HCT116 (cell line): ENCODE results near the gene FMN1. TPM values are rescaled to one million over a fixed set of nuclear protein-coding genes. Genes with fewer than 3 reads are reported as not detected.

Experiments
- ATAC-seq: fragments of 200-7000 bp; cut with Tn5 transposase; 2 replicates; pipeline ENCODE4 v1.9.1; 2020; ENCODE audit warnings: mild to moderate bottlenecking, moderate library complexity
- BruUV-seq: library from RNA; stranded (reverse); fragments of 400-500 nt; replicated peaks from 2 replicates; lab custom pipeline; 2021; lab: Mats Ljungman, UMichigan
- CTCF ChIA-PET: fragments of 300-600 bp; sonication (Branson Sonifier 250); formaldehyde crosslinking; loops from one replicate; lab custom pipeline; 2021; ENCODE audit warnings: antibody characterized with exemption; lab: Charles Lee
- POLR2A ChIA-PET: fragments of 300-600, 350-600 bp; sonication (Branson Sonifier 250); formaldehyde crosslinking; loops from one replicate; lab custom pipeline; 2021; ENCODE audit warnings: antibody characterized with exemption; lab: Charles Lee
- RAD21 ChIA-PET, 2 experiments: fragments of 300-600 bp; sonication (Branson Sonifier 250); formaldehyde crosslinking; loops; one replicate each; lab custom pipeline; 2023; ENCODE audit warnings: low total read pairs in 2 of 2; ENCODE audit not compliant: uncharacterized antibody in 2 of 2, unreplicated experiment in 2 of 2, low non-redundant PET in 1 of 2; lab: Charles Lee
- DNase-seq: peaks from one replicate; pipeline ENCODE4 v3.0.0-alpha.2; 2010; ENCODE audit warnings: low read depth, low spot score
- H2AFZ ChIP-seq: fragments of 200-600 bp; shearing (Covaris generic), sonication (generic); 2 replicates; pipeline ENCODE4 v1.6.1; 2017; ENCODE audit warnings: low read depth, mixed run types, mixed read lengths, antibody characterized with exemption, low read length; ENCODE audit not compliant: poor library complexity, severe bottlenecking
- H3K27ac ChIP-seq: 2 replicates; pipeline ENCODE4 v1.5.1; 2012; ENCODE audit warnings: low read depth, low read length
- H3K27me3 ChIP-seq: fragments of 200-600 bp; sonication (generic); 2 replicates; pipeline ENCODE4 v1.6.1; 2016; ENCODE audit warnings: mixed run types, low read length, mixed read lengths; ENCODE audit not compliant: insufficient read depth
- H3K36me3 ChIP-seq, 2 experiments: fragments of 200-500 bp in 1 of 2; fragments of 200-600 bp in 1 of 2; sonication (Bioruptor generic) in 1 of 2; sonication (generic) in 1 of 2; 2 replicates each; pipeline versions ENCODE4 v1.5.1 to v1.6.1; 2014 to 2016; ENCODE audit warnings: low read length in 2 of 2, inconsistent platforms in 1 of 2, mixed read lengths in 1 of 2, mixed run types in 1 of 2; ENCODE audit not compliant: insufficient read depth in 2 of 2, control insufficient read depth in 1 of 2
- H3K4me1 ChIP-seq, 2 experiments: fragments of 200-600 bp in 1 of 2; sonication (generic) in 1 of 2; 2 replicates each; pipeline versions ENCODE4 v1.5.1 to v1.6.1; 2012 to 2017; ENCODE audit warnings: low read length in 2 of 2, inconsistent platforms in 1 of 2, mild to moderate bottlenecking in 1 of 2, mixed read lengths in 1 of 2, mixed run types in 1 of 2, moderate library complexity in 1 of 2; ENCODE audit not compliant: insufficient read depth in 2 of 2, control insufficient read depth in 1 of 2
- H3K4me2 ChIP-seq: fragments of 200-600 bp; sonication (generic); 2 replicates; pipeline ENCODE4 v1.6.1; 2017; ENCODE audit warnings: mixed run types, low read length, mixed read lengths
- H3K4me3 ChIP-seq, 2 experiments: fragments of 200-600 bp in 1 of 2; sonication (generic) in 1 of 2; replicated peaks in 1 of 2; 2 replicates each; pipeline ENCODE4 v1.5.1; 2011 to 2016; ENCODE audit warnings: low read length in 2 of 2, control low read depth in 1 of 2, low read depth in 1 of 2, mild to moderate bottlenecking in 1 of 2, mixed read lengths in 1 of 2, mixed run types in 1 of 2
- H3K79me2 ChIP-seq: fragments of 200-600 bp; sonication (generic); 2 replicates; pipeline ENCODE4 v1.6.1; 2017; ENCODE audit warnings: mild to moderate bottlenecking, mixed run types, low read length, moderate library complexity, mixed read lengths; ENCODE audit not compliant: insufficient read depth
- H3K9ac ChIP-seq: fragments of 200-600 bp; sonication (generic); 2 replicates; pipeline ENCODE4 v1.6.1; 2016; ENCODE audit warnings: low read length, mixed read lengths
- H3K9me2 ChIP-seq: fragments of 200-600 bp; sonication (generic), shearing (Covaris generic); 2 replicates; pipeline ENCODE4 v1.6.1; 2017; ENCODE audit warnings: mixed run types, mild to moderate bottlenecking, moderate library complexity; ENCODE audit not compliant: insufficient read depth
- H3K9me3 ChIP-seq, 2 experiments: fragments of 200-500 bp in 1 of 2; fragments of 200-600 bp in 1 of 2; sonication (Bioruptor generic) in 1 of 2; sonication (generic) in 1 of 2; 2 replicates each; pipeline ENCODE4 v1.6.1; 2014 to 2017; ENCODE audit warnings: low read length in 2 of 2, mixed read lengths in 2 of 2, inconsistent platforms in 1 of 2, low read depth in 1 of 2, mild to moderate bottlenecking in 1 of 2, mixed run types in 1 of 2, moderate library complexity in 1 of 2; ENCODE audit not compliant: control insufficient read depth in 1 of 2, insufficient read depth in 1 of 2
- H4K20me1 ChIP-seq: fragments of 200-600 bp; sonication (generic), shearing (Covaris generic); 2 replicates; pipeline ENCODE4 v1.6.1; 2017; ENCODE audit warnings: mixed run types, mild to moderate bottlenecking, moderate library complexity; ENCODE audit not compliant: insufficient read depth
- CEBPB ChIP-seq: IDR thresholded peaks from 2 replicates; pipeline ENCODE4 v1.6.1; 2012; ENCODE audit warnings: low read depth
- CTCF ChIP-seq, 3 experiments: fragments of 200-600 bp in 1 of 3; sonication (generic) in 1 of 3; IDR thresholded peaks in 2 of 3; conservative IDR thresholded peaks in 1 of 3; 2 replicates each; pipeline ENCODE4 v1.5.1; 2012 to 2017; ENCODE audit warnings: low read depth in 2 of 3, low read length in 2 of 3, antibody characterized with exemption in 1 of 3, borderline replicate concordance in 1 of 3, control low read depth in 1 of 3, mild to moderate bottlenecking in 1 of 3, mixed read lengths in 1 of 3, mixed run types in 1 of 3, moderate library complexity in 1 of 3; ENCODE audit not compliant: insufficient read depth in 1 of 3
- EGR1 ChIP-seq: IDR thresholded peaks from 2 replicates; pipeline ENCODE4 v1.6.1; 2012; ENCODE audit warnings: low read depth
- JUND ChIP-seq: IDR thresholded peaks from 2 replicates; pipeline ENCODE4 v1.6.1; 2012
- RAD21 ChIP-seq: IDR thresholded peaks from 2 replicates; pipeline ENCODE4 v1.6.1; 2012; ENCODE audit warnings: low read depth, mild to moderate bottlenecking
- SIN3A ChIP-seq: IDR thresholded peaks from 2 replicates; pipeline ENCODE4 v1.6.1; 2012; ENCODE audit warnings: low read depth
- SP1 ChIP-seq: IDR thresholded peaks from 2 replicates; pipeline ENCODE4 v1.6.1; 2012; ENCODE audit warnings: low read depth
- SRF ChIP-seq: IDR thresholded peaks from 2 replicates; pipeline ENCODE4 v1.6.1; 2012; ENCODE audit warnings: low read depth
- ZBTB33 ChIP-seq: IDR thresholded peaks from 2 replicates; pipeline ENCODE4 v1.6.1; 2011; ENCODE audit warnings: mild to moderate bottlenecking, low read length, moderate library complexity; ENCODE audit not compliant: insufficient replicate concordance; ENCODE audit errors: extremely low read depth
- ZNF274 ChIP-seq: fragments of 200-500 bp; sonication (Bioruptor generic); IDR thresholded peaks from 2 replicates; pipeline ENCODE4 v1.6.1; 2014; ENCODE audit warnings: mild to moderate bottlenecking, low read depth, low read length, inconsistent platforms
- intact Hi-C: fragments of 100-400 bp; cut with micrococcal nuclease; formaldehyde crosslinking; loops from 2 replicates; pipeline ENCODE4 v1.10.0; 2022
- total RNA-seq: library from RNA; stranded (reverse); gene quantifications from one replicate; pipeline ENCODE4 v1.2.1, GENCODE V29; 2021; ENCODE audit not compliant: unreplicated experiment

FMN1 gene
- total RNA-seq, 1 experiment from 2014 or later, result 0.39 TPM

GRCh38 chr15:32852017-32852416 is 342.5 kb downstream of the FMN1 start:
- Histone ChIP-seq H3K36me3 (no peaks in the 10 kb centered on the region), H3K27ac (no peak overlapping the region), H3K4me3 (no peak overlapping the region), H3K9me2 (no peaks in the 10 kb centered on the region), H2AFZ (no peak overlapping the region), H3K4me1 (peaks cover 9 to 33% of the 10 kb centered on the region in 2 experiments; a peak in 3 of 4 replicates), H3K79me2 (no peaks in the 10 kb centered on the region), H3K9me3 (no peaks in the 10 kb centered on the region), H3K9ac (no peak overlapping the region), H3K27me3 (no peaks in the 10 kb centered on the region), H3K4me2 (no peak overlapping the region), H4K20me1 (no peaks in the 10 kb centered on the region)
- intact Hi-C loops, result no loop called here
- BruUV-seq, result no TSS peak
- DNase-seq (no peak), ATAC-seq (no peak)
- ChIA-PET RAD21 (no interaction called here), POLR2A (interaction anchor here (1.6 kb wide), 1 partner anchor 15 kb away, joined by 4 read pairs; no protein-coding TSS in a partner anchor), CTCF (no interaction called here)
- TF ChIP-seq JUND (no peak), ZNF274 (no peak), SIN3A (no peak), SP1 (no peak), EGR1 (no peak), ZBTB33 (no peak), CTCF (IDR thresholded peaks at IDR 0.05 in 2 of 3, conservative IDR thresholded peaks at IDR 0.05 in 1 of 3; ENCODE audit: borderline replicate concordance in 1 of 3, insufficient read depth in 1 of 3, low read depth in 2 of 3, low read length in 2 of 3) (no peak), CEBPB (no peak), RAD21 (no peak), SRF (no peak)
